Hepatocyte (in vitro differentiated cells): ENCODE data around the gene SOWAHA.

Experiments
- CTCF ChIP-seq: fragments of 200-600 bp; sonication (generic); IDR thresholded peaks from 2 replicates; pipeline ENCODE4 v1.5.1; 2016; ENCODE audit warnings: antibody characterized with exemption, mild to moderate bottlenecking; ENCODE audit not compliant: poor library complexity
- EZH2 ChIP-seq: fragments of 200-600 bp; sonication (generic); IDR thresholded peaks from 2 replicates; pipeline ENCODE4 v1.6.1; 2016; ENCODE audit warnings: antibody characterized with exemption, mild to moderate bottlenecking, borderline replicate concordance
- EZH2phosphoT487 ChIP-seq: fragments of 200-600 bp; sonication (generic); IDR thresholded peaks from one replicate; pipeline ENCODE4 v1.6.1; 2018; ENCODE audit warnings: antibody characterized with exemption, mild to moderate bottlenecking, low read depth, moderate library complexity; ENCODE audit not compliant: unreplicated experiment, severe bottlenecking

DNA sequence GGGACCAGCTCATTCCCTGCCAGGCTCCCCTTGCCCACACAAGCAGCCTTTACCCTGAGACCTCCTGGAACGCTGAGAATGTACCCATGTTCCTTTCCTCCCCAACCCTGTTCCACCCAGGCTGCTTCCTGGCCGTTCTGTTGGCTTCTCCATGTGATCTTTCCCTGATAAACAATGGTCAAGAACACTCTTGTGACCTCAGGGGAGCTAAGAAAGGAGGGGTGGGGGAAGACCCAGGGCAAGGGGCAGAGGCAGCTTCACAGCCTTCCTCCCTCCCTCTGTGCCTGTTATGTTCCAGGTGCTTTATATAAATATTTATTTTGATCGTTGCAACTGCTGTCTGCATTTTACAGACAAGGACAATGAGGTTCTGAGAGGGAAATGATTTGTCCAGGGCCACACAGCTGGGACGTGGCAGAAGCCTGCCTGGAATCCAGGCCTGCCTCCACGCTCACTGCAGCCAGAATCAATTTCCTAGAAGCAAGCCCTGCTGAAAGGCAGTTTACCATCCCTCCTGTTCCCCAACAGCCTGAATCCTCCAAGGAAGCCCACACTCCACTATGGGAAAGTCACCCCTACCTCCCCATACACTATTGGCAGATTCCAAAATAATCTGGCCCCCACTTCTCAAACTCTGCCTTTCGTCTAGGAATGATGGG is 13.5 kb downstream of the SOWAHA start:
- TF ChIP-seq CTCF = no peak
- TF ChIP-seq EZH2phosphoT487 = no peak
- no peak for TF ChIP-seq EZH2
